NCI-H1092 treated with DMSO at 0.1 percent for 48 hours (cell line): Measurements from ENCODE around the gene MED8.
A peak's percentile ranks its signal among the peaks of the same experiment; 100 is the strongest.

Experiments used
- DNase-seq: peaks from one replicate; lab custom pipeline; 2025; lab: John Stamatoyannopoulos, UW

The MED8 gene

DNA sequence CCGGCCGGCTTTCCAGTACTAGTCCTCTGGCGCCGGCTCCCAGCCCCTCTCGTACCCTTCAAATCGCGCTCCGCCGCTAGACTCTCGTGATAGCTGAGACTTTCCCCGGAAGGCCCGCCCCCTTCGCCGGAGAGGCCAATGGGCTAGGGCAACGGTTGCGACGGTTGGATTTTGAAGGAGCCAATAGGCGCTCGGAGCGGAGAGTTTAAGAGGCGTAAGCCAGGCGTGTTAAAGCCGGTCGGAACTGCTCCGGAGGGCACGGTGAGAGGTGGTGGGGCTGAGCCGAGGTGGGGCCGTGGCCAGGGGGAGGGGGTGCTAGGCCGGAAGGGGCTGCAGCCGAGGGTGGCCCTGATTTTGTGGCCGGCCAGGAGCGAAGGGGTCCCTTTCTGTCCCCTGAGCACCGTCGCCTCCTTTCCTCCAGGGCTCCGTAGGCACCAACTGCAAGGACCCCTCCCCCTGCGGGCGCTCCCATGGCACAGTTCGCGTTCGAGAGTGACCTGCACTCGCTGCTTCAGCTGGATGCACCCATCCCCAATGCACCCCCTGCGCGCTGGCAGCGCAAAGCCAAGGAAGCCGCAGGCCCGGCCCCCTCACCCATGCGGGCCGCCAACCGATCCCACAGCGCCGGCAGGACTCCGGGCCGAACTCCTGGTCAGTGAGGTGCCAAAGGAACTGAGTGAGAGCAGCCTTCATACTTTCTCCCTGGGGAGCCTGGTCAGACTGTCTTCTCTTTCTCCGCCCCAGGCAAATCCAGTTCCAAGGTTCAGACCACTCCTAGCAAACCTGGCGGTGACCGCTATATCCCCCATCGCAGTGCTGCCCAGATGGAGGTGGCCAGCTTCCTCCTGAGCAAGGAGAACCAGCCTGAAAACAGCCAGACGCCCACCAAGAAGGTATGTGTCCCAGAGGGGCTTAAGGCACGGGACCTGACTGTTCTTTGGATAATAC is 30.6 kb downstream of the MED8 start, which contains the start of gene CDC20:
TSS of gene CDC20 (plus strand) at position 236 of the 948 bp plus-strand sequence. CDS start at position 471, 235 bp downstream.
- DNase-seq: peak; percentile 99

DNA sequence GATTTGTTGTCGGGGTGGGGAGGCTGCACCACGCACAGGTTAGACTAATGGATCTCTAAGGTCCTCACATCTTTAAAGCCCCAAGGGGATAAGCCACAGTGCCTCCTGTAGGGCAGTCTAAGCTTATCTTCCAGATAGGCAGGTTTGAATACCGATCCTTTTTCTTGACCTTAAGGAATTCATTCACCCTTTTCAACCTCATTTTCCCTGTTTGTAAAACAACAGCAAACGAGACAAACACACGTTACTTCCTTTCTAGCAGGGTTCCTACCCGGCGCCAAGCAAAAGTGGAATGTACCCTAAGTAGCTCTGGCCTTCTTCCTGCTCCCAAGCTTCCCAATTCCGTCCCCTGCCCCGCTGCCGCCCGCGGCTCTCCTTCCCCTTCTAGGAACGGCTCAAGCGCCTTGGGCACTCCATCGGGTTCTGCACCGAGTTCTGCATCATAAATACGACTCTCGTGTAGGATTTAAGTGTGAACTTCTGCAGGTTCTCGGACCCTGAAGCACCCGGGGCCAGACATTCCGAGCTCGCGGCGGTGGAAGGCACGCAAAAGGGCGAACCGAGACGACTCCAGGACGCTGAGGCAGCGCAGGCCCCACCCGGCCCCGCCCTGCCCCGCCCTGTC is 31.4 kb downstream of the MED8 start:
- no peak for DNase-seq

DNA sequence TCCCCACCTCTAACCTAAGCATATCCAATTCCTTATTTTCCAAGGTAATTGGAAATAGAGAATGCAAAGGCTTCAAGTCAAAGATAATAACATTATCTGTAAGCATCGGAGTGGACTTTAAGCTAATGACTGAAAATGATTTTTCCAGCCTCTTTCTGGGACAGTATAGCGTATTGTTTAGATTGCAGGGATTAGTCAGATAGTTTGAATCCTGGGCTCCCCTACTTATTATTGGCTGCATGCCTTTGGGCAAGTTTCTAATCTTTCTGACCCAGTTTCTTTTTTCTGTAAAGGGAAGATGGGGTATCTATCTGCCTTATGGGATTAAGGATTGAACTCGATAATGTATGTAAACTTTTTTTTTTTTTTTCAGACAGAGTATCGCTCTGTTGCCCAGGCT is 32.3 kb downstream of the MED8 start:
- DNase-seq: no peak

DNA sequence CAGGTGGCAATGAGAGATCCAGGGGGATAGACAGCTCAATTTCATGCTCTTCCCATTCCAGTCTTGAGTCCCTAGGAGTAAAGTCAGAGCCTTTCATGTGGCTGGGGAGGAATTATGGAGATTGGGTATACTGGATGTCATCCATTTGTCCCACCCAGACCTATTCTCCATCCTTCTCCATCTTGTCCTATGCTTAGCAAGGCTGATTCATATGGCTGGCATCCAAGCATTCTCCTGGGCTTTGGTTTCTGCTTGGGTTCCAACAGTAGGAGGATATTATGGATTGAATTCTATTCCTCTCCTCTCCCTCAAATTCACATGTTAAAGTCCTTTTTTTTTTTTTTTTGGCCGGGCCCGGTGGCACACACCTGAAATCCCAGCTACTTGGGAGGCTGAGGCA is 34.7 kb downstream of the MED8 start:
- DNase-seq: no peak

DNA sequence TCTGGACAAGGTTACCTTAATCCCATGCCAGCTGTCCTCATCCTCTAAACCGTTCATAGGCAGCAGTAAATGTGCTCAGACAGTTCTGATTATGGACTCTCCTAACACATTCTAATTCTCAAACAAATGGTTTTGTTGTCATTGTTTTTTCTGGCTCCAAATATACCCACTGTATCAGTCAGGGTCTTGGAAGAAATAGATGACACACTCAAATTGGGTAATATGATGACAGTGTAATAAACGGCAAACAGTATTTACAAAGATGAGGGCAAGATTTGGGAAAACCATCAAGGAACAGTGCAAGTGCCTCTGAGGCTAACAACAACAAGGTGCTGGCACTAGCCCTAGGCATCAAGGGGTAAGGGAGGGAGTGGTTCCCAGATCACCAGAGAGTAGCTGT is 35.1 kb downstream of the MED8 start:
- DNase-seq: no peak

DNA sequence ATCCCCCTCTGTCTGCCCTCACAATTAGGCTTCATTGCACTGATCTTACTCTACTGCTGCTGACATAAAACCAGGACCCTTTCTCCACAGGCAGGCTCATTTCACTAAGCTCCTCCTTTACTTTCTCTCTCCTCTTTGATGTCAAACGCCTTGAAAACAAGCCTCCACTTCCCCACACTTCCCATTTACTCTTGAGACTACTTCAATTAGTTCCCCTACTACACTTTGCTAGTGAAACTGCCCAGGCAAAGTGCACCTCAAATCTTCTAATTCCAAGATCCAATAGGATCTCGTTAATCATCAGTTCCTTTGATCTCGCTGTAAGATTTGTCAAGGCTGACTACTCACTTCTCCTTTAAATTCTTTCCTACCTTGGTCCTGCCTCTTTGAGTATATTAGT is 36.7 kb downstream of the MED8 start:
- DNase-seq: no peak

DNA sequence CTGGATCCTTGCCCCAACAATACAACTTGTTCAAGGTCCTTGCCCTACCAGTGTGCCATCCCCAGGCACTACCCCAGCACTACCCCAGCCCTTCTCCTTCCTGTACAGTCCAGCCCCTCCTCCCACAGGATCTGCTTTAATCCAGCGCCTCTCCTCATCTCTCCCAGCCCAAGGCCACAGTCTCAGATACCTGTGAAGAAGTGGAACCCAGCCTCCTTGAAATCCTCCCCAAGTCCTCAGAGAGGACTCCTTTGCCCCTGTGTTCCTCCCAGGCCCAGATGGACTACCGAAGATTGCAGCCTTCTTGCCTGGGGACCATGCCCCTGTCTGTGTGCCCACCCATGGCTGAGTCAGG is 37.3 kb downstream of the MED8 start:
- DNase-seq: no peak

DNA sequence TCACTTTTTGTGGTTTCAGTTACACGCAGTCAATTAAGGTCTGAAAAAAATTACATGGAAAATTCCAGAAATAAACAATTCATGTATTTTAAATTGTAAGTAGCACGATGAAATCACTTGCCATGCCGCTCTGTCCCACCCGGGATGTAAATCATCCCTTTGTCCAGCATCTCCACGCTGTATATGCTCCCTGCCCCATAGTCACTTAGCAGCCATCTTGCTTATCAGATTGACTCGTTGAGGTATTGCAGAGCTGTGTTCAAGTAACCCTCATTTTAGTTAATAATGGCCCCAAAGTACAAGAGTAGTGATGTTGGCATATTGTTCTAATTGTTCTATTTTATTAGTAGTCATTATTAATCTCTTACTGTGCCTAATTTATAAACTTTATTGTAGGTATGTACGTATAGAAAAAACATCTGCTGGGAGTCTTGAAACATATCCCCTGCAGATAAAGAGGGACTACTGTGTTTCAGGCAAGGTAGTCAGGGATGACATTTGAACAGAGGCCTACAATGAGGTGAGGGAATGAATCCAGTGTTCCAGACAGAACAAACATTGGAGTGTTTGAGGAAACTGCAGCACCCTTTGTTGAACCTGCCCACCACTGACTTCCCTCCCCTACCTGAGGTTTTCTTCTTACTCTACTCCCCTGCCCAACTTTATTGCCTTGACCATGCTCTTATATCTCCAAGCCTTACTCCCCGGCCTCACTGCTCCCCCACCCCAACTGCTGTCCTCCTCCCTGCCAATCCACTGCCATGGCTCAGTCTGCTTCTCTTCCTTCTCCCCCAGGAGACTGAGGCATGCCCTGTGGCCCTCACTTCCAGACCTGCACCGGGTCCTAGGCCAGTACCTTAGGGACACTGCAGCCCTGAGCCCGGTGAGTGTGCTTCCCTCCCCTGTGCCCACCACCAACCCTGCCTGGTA is 37.9 kb downstream of the MED8 start:
- DNase-seq: no peak

DNA sequence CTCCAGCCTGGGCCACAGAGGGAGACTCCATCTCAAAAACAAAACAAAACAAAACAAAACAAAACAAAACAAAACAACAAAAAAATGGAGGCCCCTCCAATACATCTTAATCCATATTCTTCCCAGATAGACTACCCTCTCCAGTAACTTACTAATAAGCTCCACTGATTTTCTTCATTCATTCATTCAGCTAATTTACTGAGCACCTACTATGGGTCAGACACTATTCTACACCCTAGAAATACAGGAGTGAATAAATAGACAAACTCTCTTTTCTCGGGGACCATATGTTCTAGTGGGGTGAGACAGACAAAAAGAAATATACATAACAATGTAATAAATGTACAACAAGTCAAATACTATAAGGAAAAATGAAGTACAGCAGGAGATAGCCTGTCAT is 38.6 kb downstream of the MED8 start:
- no peak for DNase-seq

DNA sequence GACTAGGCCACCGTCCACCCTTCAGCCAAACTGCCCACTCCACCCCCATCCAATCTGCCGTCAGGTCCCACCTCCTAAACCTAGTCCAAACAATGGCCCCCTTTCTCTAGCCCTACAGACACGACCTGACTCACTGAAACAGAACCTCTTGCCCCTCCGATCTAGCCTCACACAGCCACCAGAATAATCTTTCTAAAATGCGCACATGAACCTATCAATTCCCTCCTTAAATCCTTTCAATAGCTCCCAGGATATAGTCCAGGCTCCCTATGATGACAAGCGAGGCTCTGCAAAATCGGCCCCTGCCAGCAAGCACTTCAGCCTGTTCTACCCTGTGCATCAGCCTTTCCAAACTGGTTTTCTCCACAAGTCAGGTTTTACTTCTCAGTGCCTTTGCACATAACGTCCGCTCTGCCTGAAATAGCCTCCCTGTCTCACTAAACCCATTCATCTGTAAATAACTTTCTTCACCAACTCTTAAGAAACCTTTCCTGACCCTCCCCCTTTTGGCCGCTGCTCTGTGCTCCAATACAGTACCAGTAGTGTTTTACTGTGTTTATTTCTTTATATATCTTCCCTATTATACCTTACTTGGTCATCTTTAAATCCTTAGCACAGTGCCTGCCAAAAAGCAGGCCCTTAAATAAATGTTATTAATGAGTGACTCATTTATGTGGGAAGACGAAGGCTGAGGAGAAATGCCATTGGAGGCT is 39.9 kb downstream of the MED8 start:
- DNase-seq: peak; percentile 54

DNA sequence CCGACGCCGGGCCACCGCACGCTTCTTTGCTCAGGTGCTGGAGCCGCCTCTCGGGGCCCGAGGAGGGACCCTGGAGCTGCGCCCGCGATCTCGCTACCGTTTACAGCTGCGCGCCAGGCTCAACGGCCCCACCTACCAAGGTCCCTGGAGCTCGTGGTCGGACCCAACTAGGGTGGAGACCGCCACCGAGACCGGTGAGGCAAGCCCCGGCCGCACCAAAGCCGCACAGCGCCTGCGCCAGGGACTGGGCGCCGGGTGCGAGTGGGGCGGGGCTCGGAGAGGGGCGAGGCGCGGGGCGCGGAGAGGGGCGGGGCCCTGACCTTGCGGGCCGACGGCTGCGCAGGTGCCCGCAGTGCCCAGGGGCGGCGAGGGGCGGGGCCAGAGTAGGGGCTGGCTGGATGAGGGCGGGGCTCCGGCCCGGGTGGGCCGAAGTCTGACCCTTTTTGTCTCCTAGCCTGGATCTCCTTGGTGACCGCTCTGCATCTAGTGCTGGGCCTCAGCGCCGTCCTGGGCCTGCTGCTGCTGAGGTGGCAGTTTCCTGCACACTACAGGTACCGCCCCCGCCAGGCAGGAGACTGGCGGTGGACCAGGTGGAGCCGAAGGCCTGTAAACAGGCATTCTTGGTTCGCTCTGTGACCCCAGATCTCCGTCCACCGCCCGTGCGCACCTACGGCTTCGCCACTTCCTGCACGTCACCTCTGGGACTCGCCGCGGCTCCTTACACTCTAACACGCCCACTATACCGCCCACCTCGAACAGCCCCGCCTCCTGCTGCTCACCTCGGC is 40.6 kb downstream of the MED8 start:
- DNase-seq: peak; percentile 94

DNA sequence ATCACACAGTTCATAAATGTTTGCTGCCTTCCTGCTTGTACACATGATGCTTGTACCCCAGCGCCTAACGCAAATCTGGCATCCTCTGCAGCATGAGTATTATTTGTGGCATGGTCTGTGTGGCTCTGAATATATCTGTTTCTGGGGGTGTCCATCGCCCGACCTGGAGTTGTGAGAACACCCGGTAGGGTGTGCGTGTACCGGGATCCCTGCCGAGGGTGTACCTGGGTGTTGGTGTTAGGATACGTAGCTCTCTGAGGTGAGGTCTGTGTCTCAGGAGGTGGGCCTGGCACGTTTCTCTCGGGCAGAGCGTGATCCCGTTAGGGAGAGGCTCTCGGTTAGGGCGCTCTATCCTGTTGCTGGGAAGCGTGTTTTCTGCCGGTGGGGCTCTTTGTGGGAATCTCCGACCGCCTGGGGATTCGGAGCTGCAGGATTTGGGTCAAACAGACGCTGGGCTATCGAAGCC is 41.2 kb downstream of the MED8 start:
- DNase-seq: peak; percentile 90

DNA sequence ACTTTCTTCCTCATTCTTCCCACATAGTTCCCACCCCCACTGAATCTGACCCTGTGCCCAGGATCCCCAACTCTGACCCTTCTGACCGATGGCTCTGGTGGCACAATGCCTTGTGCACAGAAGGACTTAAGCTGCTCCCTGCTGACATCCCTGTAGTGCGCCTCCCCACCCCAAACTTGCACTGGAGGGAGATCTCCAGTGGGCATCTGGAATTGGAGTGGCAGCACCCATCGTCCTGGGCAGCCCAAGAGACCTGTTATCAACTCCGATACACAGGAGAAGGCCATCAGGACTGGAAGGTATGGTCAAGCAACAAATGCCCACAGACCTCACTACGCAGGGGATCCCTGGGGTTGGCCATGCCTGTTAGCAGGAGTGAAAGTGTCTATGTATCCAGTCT is 43.0 kb downstream of the MED8 start:
- no peak for DNase-seq

DNA sequence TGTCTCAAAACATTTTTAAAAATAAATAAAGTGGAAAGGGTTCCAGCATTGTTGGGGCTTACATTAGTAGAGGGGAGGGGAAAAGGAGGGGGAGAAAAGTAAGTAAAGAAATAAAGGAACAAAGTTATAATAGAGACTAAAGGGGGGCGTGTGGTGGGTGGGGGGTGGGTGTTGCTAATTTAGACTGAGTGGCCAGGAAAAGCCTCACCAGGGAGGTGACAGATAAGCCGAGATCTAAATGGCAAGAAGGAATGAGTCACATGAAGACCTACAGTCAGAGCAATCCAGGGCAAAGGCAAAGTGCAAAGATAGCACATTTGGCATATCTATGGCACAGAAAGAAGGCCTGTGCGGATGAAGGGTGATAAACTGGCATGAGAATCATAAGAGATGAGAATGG is 44.5 kb downstream of the MED8 start:
- DNase-seq: no peak

DNA sequence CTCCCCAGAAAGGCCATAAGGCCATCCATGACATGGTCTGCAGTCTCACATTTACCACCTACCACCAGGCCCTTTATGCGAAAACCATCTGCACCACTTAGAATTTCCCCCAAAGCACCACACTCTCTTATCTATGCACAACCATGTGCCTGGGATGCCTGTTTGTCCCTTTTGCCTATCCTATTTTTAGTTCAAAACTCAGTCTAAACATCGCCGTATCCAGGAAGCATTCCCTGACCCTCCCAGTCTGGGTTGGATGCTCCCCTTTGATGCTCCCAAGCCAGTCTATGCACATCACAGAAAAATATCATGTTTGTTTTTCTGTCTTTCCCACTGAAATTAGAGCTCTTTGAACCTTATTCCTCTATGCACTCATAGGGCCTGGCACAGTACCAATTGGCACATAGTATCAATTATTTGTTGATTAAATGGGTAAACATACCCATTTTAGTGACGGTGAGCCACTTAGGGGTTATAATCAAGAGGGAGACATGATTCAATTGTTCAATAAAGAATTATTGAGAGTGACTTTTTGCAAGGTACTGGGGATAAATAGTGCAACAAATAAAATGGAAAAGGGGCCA is 45.2 kb downstream of the MED8 start:
- DNase-seq: no peak

DNA sequence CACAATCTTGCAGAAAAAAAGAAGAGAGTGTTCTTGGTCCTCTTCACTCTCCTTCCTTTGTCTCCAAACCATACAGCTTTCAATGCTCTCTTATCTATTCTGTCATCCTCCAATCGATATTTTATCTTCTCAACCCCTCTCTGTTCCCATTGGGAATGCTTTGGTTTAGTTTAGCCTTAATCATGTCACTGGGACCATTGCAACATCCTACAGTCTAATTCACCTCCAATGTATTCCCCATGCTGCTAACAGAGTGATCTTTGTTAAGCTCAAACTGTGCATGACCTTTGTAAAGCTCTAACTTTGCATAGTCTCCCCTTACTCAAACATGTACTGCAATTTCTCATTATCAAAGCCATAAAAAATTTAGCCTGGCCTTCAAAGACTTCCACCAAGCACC is 49.0 kb downstream of the MED8 start:
- no peak for DNase-seq

DNA sequence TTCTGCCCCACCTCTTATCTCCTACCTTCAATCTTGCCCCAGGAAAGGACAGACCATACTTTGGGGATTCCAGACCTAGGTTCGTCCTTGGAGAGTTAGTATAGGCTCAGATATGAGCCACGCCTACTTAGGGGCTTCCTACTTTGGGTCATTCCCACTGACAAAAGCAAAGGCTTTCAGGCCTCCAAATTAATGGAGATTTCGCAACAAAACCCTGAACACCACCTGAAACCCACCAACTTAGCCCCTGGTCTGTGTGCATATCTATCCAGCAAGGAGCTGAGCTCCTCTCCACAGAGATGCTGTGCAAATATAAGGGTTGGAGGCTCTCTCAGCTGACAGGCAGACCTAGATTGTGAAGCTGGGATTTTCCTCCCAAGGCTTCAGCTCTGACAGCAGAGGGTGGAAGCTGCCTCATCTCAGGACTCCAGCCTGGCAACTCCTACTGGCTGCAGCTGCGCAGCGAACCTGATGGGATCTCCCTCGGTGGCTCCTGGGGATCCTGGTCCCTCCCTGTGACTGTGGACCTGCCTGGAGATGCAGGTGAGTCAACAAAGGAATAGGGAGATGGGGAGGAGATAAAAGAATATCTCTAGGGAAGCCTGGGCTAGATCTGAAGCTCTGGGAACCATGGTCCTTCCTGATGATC is 49.9 kb downstream of the MED8 start:
- no peak for DNase-seq

DNA sequence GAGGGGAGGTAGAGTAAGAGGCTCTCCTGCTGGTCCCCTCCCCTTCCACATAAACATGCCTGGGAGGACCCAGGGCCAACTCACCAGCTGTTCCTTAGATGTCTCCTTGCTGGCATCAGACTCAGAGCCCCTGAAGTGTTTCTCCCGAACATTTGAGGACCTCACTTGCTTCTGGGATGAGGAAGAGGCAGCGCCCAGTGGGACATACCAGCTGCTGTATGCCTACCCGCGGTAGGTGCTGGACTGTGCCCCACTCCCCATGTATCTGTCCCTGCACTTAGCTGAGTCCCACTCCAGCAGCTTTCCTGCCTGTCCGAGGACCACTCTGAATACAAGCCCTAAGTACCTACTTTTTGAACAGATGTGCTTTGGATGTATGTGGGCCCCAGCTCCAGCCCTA is 51.6 kb downstream of the MED8 start:
- no peak for DNase-seq

DNA sequence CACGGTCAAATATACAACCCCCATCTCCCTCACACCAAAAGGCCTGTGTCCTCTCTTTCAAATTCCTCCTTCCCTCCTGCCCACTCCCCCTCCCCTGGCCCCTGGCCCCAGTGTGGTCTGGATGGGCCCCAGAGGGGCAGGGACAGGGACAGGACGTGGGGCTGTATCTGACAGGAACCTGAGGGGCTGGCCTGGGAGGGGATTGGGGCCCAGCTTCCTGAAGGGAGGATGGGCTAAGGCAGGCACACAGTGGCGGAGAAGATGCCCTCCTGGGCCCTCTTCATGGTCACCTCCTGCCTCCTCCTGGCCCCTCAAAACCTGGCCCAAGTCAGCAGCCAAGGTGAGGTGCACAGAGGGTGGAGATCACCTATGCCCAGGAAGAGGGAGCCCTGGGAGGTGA is 52.0 kb downstream of the MED8 start, which contains the start of gene MPL:
TSS of gene MPL (plus strand) at position 231 of the 400 bp plus-strand sequence. CDS start at position 262, 31 bp downstream.
- DNase-seq: no peak
